ENCODE data around the gene FAM72A.
"Not testable (repeated sequence)": the region's sequence is repeated elsewhere in the genome, so short reads cannot be mapped to it uniquely, and the experiment has no call there.

FAM72A gene

DNA sequence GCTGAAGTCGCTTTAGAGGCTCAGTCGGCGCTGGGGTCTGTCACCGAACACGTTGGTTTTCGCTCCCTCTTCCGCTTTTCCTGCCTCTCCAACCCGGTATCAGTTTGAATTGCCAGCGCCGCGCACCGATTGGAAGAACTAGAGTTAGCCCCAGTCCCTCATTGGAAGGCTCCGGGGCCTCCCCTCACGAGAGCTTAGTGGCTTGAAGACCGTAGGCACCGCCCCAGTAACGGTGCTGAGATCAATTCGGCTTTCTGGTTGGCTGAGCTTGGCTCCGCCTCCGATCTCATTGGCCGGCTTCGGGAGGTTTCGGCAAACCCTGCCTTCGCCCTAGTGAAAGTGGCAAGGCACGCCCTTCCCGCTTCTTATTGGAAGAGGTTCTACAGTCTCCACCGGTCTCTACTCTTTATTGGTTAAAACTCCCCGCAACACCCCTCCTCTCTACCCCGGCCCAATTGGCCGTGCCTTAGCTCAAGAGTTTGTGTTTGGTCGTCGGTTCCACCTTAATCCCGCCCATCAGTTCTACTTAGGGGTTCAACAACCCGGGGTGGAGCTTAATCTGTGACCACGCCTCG lies at the start of gene FAM72A:
TSS of gene FAM72A (minus strand) at position 51 of the 575 bp plus-strand sequence. CDS start 814 bp downstream, outside the sequence.
- peak; percentile 93 for DNase-seq (ENCODE audit: low read depth)

DNA sequence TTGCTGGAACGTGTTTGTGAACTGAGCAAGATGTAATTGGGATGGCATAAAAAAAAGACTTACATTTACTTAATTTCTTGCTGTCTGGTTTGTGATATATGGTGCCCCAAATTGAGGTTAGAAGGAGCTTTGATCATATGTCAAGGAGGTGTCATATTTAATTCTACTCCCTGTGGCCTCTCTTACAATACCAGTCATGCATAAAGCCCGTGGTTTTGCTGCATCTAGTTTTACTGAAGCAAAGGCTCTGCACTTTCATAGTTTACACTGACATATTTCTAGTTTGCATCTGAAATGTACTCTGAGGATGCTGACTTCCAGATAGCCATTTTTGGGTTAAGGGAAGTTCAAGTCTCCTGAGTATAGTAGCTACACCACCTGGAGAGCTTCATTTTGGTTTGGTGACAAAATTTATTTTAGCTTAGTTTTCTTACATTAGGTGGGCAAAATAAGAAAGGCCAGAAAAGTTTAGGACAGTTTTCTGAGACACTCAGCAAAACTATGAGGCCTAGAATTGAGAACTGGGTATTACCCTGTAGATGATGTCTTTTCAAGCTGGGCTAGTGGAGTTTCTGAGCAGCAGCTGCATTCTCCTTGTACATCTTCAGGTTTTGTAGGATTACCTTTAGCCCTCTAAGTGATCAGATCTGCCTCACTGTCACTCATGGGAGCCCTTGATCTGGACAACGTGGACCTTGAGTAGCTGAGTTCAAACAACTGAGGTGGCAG lies 48.5 kb upstream of the FAM72A start:
- not testable (repeated sequence) for DNase-seq (ENCODE audit: low read depth)

DNA sequence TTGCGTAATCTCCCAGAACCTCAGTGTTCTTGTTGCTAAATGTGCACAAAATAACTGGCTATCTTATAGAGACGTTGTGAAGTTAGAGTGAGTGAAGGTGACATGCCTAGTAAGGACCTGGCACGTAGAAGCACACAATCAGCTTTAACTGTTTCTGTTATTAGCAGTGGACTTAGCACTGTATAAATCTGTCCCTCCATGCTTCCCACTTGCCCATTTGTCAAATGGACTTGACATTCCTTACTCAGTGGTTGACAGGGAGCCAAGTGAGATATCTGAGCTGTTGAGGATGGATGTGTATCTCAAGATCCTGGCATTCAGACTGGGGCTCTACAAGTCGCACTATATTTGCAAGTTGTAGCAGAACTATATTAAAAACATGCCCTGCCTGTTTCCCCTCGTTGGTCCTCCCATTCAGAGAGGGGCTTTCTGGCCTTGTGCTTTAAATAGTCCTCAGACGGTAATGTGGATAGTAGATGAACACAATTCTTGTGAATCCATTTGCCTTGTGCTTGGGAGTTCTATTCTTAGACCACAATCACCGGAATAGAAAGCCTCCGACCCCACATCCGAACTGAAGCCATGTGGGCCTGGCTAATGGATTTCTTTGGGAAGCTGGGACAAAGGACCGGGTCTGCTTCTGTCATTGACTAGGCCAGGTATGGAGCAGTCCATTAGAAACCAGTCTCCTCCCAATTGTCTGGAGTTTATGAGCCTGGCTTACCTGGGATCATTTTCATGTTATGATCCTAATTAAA lies 43.7 kb upstream of the FAM72A start:
- not testable (repeated sequence) for DNase-seq (ENCODE audit: low read depth)

DNA sequence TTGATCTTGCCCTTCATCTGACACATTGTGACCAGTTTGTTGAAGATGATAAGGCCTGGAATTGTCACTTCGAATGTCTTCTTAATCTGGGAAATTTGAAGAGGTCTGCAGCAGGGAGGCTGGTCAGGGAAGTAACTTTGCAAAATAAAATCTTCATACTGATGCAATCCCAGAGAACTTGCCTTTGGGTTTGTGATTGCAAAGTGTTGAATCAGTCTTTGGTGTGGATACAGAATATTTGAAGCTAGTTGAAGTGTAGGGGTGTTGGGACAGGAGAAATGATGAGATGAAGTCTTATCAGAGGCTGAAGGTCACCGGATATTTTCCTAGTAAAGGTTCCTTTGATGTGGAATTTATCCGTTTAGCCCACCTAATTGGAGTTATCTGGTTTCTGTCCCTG lies 42.8 kb upstream of the FAM72A start:
- not testable (repeated sequence) for DNase-seq (ENCODE audit: low read depth)

DNA sequence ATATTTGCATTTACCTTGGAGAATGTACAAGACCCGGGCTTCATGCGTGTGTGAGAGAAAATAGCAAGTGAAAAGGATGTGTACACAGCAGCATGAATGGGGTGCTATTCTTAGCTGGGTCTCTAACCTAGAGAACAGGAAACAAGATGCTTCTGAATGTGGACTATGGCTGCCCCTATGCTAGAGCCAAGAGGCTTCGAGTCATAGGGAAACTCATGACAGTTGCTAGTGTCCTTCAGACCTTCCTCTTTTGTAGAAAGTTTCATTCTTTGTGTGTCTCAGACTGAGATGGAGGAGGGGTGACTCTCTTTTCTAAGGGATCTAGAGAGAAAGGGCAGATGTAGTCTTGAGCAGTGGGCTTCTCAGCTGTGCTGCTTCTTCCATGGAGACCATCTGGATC lies 40.7 kb upstream of the FAM72A start:
- not testable (repeated sequence) for DNase-seq (ENCODE audit: low read depth)

DNA sequence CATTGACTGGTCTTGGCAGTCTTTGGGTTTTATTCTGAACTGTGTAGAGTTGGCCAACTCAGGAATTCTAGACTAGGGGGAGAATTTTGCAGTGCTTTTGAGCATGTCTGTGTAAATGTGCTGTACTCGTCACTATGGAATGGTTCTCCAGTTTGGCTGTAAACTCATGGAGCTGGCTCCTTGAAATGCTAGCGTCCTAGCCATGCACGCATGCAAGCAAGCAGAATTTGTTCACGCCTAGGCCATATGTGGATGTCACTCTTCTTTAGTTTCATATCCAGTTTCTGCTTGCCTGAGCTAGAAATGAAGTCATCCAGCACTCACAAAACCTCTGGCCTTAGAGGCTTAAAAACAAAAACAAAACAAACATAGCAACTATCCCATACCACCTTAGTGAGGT lies 37.6 kb upstream of the FAM72A start:
- not testable (repeated sequence) for DNase-seq (ENCODE audit: low read depth)

DNA sequence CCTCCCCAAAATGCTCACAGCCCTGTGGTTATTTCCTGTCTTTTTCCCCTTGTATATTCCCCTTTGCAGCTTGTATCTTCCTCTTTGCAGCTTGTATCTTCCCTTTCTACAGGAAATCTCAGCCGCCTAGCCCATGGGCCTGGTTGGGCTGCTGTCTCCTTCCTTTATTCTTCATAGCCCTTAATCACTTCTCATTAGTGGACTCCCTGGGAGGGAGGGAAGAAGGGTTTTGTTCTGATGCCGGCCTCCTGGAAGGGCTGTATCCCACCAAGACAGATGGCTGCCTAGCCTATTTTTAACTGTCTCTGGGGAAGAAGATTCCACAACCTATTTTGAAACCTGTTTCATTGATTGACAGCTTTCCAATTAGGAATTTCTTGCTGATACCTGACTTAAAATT lies 32.6 kb upstream of the FAM72A start:
- not testable (repeated sequence) for DNase-seq (ENCODE audit: low read depth)

DNA sequence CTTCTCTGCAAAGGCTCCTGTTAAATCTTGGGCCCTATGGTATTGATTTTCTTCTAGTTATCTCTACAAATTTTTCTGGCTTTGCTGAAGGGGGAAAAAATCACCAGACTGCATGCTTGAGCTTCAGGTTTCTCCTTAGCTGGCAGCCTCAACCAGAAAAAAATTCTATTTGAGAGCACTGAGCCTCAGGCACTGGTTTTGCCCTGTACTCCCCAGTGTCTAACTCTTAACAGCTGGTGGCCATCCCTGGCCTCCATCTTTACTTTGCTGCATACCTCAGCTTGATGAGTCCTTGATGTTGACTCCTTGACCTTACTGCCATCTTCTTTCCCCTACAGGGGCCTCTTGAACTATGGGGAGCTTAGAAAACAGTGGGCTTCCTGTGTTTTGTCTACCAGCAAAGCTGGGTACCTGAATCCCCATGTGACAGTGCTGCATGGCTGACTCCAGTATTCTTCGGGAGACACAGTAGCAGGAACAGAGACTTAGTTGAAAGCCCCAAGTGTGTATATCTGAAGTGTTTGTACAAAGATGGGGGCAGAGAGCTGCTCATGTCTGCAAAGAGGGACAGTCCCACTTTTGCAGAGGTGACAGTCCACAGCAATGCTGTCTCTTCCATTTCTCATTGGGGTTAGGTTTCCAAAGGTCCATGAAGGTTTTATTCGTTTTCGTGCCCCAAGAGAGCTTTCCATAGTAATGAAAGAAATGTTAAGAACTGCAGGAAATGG lies 31.7 kb upstream of the FAM72A start:
- DNase-seq (ENCODE audit: low read depth), result not testable (repeated sequence)

DNA sequence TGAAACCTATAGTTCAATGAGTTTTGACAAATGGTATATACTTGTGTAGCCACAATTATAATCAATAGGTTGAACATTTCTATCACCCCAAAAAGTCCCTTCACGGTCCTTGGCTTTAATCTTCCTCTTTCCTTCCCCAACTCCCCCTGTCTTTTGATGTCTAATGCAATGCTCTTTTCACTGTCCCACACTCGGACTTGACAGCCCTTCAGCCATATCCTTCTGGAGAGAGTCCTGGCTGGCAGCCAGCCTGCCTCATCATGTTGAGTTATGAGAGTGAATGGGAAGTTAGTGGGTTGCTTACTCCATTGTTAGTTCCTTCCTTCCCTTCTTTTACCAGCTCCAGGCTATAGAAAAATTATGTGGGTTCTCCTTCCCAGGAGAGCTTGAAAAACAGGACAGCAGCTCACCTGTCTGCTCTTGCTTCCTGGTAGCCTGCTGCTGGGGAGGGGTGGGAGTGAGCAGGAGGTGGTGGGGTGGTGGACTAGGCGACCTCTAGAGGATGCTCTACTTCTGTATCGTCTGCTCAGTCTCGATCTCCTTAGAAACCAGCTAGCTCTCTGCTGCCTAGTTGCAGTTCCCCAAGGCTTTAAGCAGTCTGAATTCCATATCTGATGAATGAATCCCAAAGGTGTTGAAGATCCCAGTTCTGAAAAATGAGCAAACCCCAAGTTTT lies 30.5 kb upstream of the FAM72A start:
- not testable (repeated sequence) for DNase-seq (ENCODE audit: low read depth)

DNA sequence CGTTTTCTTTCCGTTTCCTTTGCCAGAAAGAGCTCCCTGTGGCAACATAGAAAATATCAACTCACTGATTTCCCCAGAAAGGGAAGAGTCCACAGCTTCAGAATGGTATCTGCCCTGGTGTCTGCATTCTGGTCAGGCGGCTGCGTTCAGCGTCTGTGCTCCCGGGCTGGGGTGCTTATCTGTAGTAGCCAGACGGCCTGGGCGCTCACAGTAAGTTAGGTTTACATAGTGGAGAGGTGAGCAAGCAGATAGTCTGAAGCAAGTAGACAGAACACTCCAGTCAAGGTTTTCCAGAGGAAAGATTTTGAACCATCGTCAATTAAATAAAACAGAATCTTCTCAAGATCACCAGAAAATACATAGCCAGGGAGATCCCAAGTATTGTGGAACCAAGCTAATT lies 29.4 kb upstream of the FAM72A start:
- DNase-seq (ENCODE audit: low read depth), result not testable (repeated sequence)

DNA sequence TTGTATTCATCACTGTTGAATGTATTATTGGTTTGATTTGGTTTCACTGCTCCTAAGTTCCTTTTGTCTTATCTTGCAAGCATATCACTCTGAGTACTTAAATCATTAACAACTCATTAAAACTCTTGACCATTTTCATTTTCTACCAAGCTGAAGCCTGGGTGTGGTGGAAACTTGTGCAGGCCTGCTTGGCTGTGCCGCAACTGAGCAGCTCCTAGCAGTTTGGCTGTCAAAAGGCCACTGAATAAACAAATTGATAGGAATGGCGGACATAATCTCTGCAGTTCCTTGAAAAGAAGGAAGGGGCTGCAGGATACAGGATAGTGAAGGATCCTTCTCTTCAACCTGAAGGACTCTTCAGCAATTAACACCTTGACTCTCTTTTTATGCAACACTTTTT lies 26.6 kb upstream of the FAM72A start:
- DNase-seq (ENCODE audit: low read depth), result not testable (repeated sequence)

DNA sequence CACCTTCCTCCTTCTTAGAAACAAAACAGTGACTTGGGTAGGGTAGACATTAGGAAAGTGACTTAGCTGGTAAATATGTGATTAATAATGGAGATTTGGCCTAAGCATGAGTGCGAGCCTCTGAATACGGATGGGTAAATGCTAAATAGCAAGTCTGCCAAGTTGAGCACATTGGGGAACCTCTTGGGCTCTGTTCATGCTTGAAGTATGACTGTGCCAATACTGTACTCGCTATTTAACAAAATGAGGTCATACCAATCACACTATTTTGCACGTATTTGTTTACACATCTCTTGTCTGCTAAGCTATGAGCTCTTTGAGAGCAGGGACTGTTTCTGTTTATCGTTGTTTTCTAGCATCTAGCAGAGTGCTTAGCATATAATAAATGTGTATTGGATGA lies 24.2 kb upstream of the FAM72A start:
- DNase-seq (ENCODE audit: low read depth), result not testable (repeated sequence)

DNA sequence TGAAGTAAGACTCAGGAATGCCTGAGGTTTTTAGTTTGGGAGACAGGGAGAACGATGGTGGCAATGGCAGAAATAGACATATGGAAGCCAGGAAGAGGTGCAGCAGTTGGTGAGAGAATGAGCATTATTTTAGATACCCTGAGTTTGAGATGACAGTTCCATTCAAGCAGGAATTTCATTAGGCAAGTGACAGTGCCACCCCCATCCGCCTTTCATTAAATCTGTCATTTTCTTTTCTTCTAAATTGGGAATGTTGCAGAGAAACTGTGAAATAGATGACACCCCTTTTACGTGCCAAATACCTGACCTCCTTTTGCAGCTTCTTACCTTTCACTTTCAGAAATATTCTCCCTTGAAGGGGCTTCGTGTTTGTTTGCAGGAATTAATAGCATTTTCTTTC lies 22.7 kb upstream of the FAM72A start:
- not testable (repeated sequence) for DNase-seq (ENCODE audit: low read depth)

DNA sequence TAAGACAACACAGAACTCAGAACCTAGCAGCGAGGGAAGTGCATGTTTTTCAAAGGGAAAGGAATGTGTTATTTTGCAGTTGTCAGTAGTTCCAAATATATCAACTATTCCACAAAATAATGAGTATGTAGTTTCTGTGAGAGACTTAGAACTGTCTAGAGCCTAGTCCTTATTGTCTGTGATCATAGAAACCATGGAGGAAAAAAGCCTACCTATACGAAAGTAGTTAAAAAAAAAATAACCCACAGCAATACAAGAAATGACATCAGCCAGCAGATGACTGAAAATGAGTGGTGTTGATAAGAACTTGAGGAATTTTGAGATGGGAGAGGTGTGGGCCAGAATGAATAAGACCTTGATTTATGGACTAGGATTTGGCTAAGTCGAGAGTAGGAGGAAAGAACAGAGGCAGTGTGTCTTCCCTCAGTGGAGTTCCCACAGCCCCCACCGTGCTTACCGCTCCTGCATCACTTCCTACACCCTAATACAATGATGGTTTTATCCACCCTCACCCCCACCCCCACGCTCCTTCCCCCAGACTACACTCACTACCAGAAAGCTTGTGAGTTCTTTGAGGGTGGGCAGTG lies 21.6 kb upstream of the FAM72A start:
- DNase-seq (ENCODE audit: low read depth), result not testable (repeated sequence)

DNA sequence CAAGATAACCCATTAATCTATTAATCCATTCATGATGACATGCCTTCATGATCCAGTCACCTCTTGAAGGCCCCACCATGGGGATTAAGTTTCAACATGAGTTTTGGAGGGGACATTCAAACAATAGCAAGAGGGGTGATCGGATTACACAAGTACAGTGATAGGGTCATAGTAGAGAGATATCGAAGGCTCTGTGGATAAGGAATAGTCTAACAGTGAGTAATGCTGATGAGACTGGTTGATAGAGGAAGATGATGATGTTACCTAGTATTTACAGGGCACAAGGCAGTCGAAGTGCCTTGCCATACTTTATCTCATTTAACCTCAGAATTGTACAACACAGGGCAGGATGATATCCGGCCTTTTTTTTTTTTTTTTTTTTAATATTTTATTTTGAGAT lies 18.9 kb upstream of the FAM72A start:
- not testable (repeated sequence) for DNase-seq (ENCODE audit: low read depth)

DNA sequence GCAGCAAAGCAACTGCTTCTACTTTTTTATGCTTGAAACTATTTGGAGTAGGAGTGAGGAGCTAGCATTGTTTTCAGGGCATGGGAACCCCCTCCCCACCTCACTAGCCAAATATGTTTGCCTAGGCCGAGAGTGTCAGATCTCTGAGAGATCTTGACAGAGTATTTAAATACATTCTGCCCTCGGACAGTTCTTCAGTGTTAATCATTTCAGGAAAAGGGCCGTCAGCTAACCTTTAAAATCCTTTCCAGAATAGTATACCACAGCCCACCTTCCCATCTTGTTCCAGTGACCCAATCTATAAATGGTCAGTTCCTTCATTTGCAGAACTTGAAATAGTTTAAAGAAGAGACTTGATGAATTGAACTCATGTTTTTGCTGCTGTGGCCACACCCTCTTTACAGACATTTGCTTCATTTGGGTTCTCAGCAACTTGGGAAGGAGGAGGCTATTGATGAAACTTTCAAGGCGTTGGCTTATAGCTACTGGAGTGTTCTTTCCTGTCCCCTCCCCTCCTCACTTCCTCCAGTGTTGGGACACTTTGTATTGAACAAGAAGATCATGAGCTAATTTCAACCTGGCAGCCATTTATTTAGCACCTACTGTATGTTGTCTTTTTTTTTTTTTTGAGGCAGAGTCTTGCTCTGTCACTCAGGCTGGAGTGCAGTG lies 17.8 kb upstream of the FAM72A start:
- DNase-seq (ENCODE audit: low read depth), result not testable (repeated sequence)

DNA sequence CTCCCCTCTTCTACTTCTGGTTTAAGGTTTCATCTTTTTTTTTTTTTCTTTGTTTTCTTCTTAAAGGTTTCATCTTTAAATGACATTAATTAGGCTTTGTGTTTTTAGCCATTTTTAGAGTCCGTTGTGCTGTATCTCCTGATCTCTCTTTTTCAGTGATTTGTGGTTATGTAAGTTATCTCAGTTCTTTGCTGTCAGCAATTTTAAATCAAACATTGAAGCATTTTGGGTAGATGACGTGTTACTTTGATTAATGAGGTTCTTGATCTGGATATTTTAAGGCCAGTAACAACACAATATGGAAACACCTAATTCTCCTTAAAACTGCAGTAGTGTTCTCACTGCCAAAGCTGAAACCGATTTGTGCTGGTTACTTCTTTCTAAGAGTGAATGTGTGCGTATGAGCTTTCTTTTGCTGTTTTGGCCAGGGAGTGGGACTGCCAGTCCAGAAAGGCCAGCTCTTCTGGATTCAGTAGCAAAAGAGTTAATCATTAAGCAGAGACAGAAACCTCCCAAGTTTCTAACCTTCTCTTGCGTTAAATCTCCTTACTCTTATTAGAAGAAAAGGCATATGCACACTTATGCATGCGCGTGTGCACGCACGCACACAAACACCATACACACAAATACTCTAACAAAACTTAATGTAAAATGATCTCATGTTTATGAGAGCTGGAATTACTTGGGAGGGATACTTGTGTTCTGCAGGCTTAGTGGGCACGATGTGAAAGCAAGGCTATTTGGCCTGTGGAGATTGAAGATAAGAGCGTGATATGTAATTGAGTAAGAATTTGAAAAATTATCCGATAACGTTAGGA lies 17.1 kb upstream of the FAM72A start:
- DNase-seq (ENCODE audit: low read depth), result not testable (repeated sequence)

DNA sequence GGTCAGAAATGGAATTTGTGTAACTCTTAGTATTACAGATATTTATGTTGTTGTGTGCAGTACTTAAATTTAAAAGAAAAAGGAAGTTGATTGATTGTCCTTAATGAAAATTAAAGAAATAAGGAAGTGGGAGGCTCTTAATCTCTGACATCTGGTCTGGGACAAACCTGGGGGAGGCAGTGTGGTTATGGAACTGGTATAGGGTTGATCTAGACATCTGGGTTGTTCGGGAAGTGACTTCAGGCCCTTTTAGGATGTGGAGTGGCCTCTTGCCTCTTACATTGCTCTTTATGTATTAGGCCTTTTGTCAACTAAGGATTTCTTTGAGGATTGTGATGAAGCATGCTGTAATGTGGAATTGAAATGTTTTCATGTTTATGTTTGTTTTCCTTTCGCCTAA lies 16.1 kb upstream of the FAM72A start:
- DNase-seq (ENCODE audit: low read depth), result not testable (repeated sequence)

DNA sequence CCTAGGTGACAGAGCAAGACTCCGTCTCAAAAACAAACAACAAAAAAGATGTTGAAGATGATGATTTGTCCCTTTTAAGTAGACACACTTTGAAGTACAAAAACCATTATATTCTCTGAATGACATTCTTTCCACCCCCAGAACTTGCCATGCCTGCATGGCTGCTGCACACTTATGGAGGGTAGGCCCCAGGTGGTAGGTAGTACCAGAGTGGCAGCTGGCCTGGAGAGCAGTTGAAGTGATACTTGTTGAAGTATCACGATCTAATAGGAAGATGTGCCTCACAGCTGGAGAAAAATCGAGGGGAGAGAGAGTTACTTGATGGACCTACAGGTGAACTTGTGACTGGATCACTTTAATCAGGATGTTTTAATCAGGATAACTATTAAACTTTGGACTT lies 15.6 kb upstream of the FAM72A start:
- DNase-seq (ENCODE audit: low read depth), result not testable (repeated sequence)

All from stimulated activated CD8-positive, alpha-beta memory T cell treated with anti-CD3 and anti-CD28 coated beads, Interleukin-4, amount 100 ng/mL, for 24 hours (primary cell).